ENCODE data around the gene EPHB2. TPM values are rescaled to one million over a fixed set of nuclear protein-coding genes. Genes with fewer than 3 reads are reported as not detected.
A peak's percentile ranks its signal among the peaks of the same experiment; 100 is the strongest.
"Not testable (repeated sequence)": the region's sequence is repeated elsewhere in the genome, so short reads cannot be mapped to it uniquely, and the experiment has no call there.

EPHB2 gene
- total RNA-seq, 1 donor from 2014 or later, result 40.3 TPM

- TF ChIP-seq, protein P1, sequence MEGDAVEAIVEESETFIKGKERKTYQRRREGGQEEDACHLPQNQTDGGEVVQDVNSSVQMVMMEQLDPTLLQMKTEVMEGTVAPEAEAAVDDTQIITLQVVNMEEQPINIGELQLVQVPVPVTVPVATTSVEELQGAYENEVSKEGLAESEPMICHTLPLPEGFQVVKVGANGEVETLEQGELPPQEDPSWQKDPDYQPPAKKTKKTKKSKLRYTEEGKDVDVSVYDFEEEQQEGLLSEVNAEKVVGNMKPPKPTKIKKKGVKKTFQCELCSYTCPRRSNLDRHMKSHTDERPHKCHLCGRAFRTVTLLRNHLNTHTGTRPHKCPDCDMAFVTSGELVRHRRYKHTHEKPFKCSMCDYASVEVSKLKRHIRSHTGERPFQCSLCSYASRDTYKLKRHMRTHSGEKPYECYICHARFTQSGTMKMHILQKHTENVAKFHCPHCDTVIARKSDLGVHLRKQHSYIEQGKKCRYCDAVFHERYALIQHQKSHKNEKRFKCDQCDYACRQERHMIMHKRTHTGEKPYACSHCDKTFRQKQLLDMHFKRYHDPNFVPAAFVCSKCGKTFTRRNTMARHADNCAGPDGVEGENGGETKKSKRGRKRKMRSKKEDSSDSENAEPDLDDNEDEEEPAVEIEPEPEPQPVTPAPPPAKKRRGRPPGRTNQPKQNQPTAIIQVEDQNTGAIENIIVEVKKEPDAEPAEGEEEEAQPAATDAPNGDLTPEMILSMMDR (conservative IDR thresholded peaks at IDR 0.05), result peak; percentile 32
- DNase-seq (ENCODE audit: extremely low spot score, unreplicated experiment), result no peak
- H3K4me1 Mint-ChIP-seq (ENCODE audit: unreplicated experiment), result peaks cover 48% of the 10 kb centered on the region
- H3K36me3 Mint-ChIP-seq, result no peaks in the 10 kb centered on the region
- no peaks in the 10 kb centered on the region for H3K27me3 Mint-ChIP-seq
- H3K27ac Mint-ChIP-seq, result peak overlapping the region; percentile 89
- no peaks in the 10 kb centered on the region for H3K9me3 Mint-ChIP-seq
- no peak overlapping the region for H3K4me3 Mint-ChIP-seq
These were observed 119.5 kb downstream of the EPHB2 start for GRCh38 chr1:22830041-22830566.

GRCh38 chr1:22830757-22831340 lies 120.2 kb downstream of the EPHB2 start:
- TF ChIP-seq, protein P1 (conservative IDR thresholded peaks at IDR 0.05), result no peak
- Mint-ChIP-seq H3K9me3 (no peaks in the 10 kb centered on the region), H3K4me3 (no peak overlapping the region), H3K27me3 (no peaks in the 10 kb centered on the region), H3K36me3 (no peaks in the 10 kb centered on the region), H3K27ac (peak overlapping the region; percentile 89), H3K4me1 (ENCODE audit: unreplicated experiment) (peaks cover 46% of the 10 kb centered on the region)
- DNase-seq (ENCODE audit: extremely low spot score, unreplicated experiment), result no peak

- no peaks in the 10 kb centered on the region for H3K9me3 Mint-ChIP-seq
- no peaks in the 10 kb centered on the region for H3K36me3 Mint-ChIP-seq
- TF ChIP-seq, protein P1 (conservative IDR thresholded peaks at IDR 0.05), result no peak
- H3K4me3 Mint-ChIP-seq, result no peak overlapping the region
- peaks cover 48% of the 10 kb centered on the region for H3K4me1 Mint-ChIP-seq (ENCODE audit: unreplicated experiment)
- no peaks in the 10 kb centered on the region for H3K27me3 Mint-ChIP-seq
- DNase-seq (ENCODE audit: extremely low spot score, unreplicated experiment), result no peak
- H3K27ac Mint-ChIP-seq, result no peak overlapping the region
These were observed 121.2 kb downstream of the EPHB2 start for GRCh38 chr1:22831729-22832413.

DNA sequence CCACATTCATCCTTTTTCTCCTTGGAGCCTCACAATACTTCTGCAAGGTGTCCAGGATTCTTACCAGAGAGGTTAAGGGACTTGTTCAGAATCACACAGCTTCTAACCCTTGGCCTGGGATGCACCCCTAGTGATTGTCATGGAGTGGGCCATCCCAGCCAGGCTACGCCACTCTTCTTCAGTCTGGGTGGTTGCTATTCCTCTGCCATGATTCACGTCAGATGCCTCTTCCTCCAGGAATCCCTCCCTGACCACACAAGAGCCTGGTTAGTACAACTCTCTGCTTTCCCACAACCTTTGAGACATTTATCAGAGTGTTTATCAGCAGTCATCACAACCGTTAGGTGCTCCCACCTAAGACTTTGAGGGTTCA lies 121.8 kb downstream of the EPHB2 start:
- H3K27me3 Mint-ChIP-seq, result no peaks in the 10 kb centered on the region
- H3K4me3 Mint-ChIP-seq, result no peak overlapping the region
- peaks cover 48% of the 10 kb centered on the region for H3K4me1 Mint-ChIP-seq (ENCODE audit: unreplicated experiment)
- DNase-seq (ENCODE audit: extremely low spot score, unreplicated experiment), result no peak
- H3K27ac Mint-ChIP-seq, result peak overlapping the region; percentile 18
- TF ChIP-seq, protein P1 (conservative IDR thresholded peaks at IDR 0.05), result no peak
- H3K36me3 Mint-ChIP-seq, result no peaks in the 10 kb centered on the region
- no peaks in the 10 kb centered on the region for H3K9me3 Mint-ChIP-seq

DNA sequence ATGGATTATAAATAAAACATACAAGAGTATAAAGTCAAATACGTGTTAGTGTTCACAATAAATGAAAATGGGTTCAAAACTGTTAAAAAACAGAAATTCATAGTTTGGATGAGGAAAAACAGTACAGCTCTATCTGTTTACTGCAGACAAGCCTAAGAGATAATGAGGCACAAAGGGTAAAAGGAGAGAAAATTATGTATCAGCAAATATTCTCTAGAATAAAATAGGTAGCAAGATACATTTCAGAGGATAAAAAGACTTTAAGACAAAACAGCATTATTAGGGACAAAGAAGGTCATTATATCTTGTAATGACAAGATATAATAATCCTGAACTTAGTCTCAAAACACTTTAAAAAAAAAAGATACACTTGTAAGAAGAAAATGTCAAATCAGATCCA lies 123.1 kb downstream of the EPHB2 start:
- Mint-ChIP-seq H3K9me3 (no peaks in the 10 kb centered on the region), H3K27me3 (no peaks in the 10 kb centered on the region), H3K4me1 (ENCODE audit: unreplicated experiment) (peaks cover 47% of the 10 kb centered on the region), H3K4me3 (no peak overlapping the region), H3K36me3 (no peaks in the 10 kb centered on the region), H3K27ac (no peak overlapping the region)
- TF ChIP-seq, protein P1 (conservative IDR thresholded peaks at IDR 0.05), result no peak
- no peak for DNase-seq (ENCODE audit: extremely low spot score, unreplicated experiment)

DNA sequence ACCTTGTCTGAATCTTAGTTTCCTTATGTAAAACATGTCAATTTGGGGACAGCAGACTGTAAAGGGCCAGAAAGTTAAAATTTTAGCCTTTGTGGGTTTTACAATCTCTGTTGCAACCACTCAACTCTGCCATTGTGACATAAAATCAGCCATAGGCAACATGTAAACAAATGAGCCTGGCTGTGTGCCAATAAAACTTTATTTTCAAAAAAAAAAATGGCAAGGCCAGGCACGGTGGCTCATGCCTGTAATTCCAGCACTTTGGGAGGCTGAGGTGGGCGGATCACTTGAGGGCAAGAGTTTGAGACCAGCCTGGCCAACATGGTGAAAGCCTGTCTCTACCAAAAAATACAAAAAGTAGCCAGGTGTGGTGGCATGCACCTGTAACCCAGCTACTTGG lies 123.8 kb downstream of the EPHB2 start:
- DNase-seq (ENCODE audit: extremely low spot score, unreplicated experiment); H3K9me3 Mint-ChIP-seq; H3K36me3 Mint-ChIP-seq; H3K27me3 Mint-ChIP-seq; H3K27ac Mint-ChIP-seq; H3K4me3 Mint-ChIP-seq: not testable (repeated sequence)
- peaks cover 40% of the 10 kb centered on the region for H3K4me1 Mint-ChIP-seq (ENCODE audit: unreplicated experiment)

All from type B pancreatic cell (in vitro differentiated cells).